Measurements from ENCODE around the gene TMEM80. TPM values are rescaled to one million over a fixed set of nuclear protein-coding genes. Genes with fewer than 3 reads are reported as not detected.
"Not testable (repeated sequence)": the region's sequence is repeated elsewhere in the genome, so short reads cannot be mapped to it uniquely, and the experiment has no call there.

TMEM80 gene
- total and polyA plus RNA-seq, 2 of the 4 experiments (the other 2 are of a cell fraction): 5.6 to 21.7 TPM

GRCh38 chr11:690244-690643 lies 5.4 kb upstream of the TMEM80 start:
- H3K27me3 ChIP-seq (ENCODE audit: control insufficient read depth, insufficient read depth, low read length); H3K4ac ChIP-seq (ENCODE audit: low read depth, low read length); H3K23ac ChIP-seq (ENCODE audit: low read depth, low read length); H2AK5ac ChIP-seq (ENCODE audit: low read depth, low read length); H2BK15ac ChIP-seq (ENCODE audit: low read depth, low read length); H3K56ac ChIP-seq (ENCODE audit: extremely low read depth, insufficient read depth, low read length); CTCF ChIA-PET; H3K27ac ChIP-seq (ENCODE audit: insufficient read depth, low read length); H3K9ac ChIP-seq (ENCODE audit: low read depth, low read length); H2AK9ac ChIP-seq (replicated peaks; ENCODE audit: low read depth, low read length, poor library complexity); ATAC-seq (ENCODE audit: low read depth); H4K8ac ChIP-seq (ENCODE audit: low read depth in 2 of 2, low read length in 2 of 2); H4K91ac ChIP-seq (ENCODE audit: insufficient read depth, low read depth, low read length); dilution Hi-C loops (cut with HindIII; ENCODE audit: low sequenced_read_pairs, unreplicated experiment); H3K14ac ChIP-seq (replicated peaks; ENCODE audit: low read depth, low read length); H3K9me3 ChIP-seq (ENCODE audit: control insufficient read depth, insufficient read depth, low read length); intact Hi-C loops (cut with micrococcal nuclease); in situ Hi-C loops (cut with MboI; ENCODE audit: low sequenced_read_pairs); POLR2A ChIA-PET (ENCODE audit: unreplicated experiment); H3K4me2 ChIP-seq (ENCODE audit: low read depth, low read length); H4K5ac ChIP-seq (ENCODE audit: low read depth, low read length); H2BK20ac ChIP-seq (ENCODE audit: low read depth, low read length); DNase-seq; BruUV-seq (replicated peaks); H3K4me3 ChIP-seq (ENCODE audit: insufficient read depth, low read depth, low read length); H2BK120ac ChIP-seq (ENCODE audit: low read depth, low read length); H2BK5ac ChIP-seq (ENCODE audit: low read depth, low read length, poor library complexity, severe bottlenecking); H3K18ac ChIP-seq (ENCODE audit: low read depth, low read length); H2AFZ ChIP-seq (replicated peaks; ENCODE audit: low read length, poor library complexity): not testable (repeated sequence)
- WGBS, 2 experiments (ENCODE audit: extremely low coverage in 2 of 2, insufficient read length in 1 of 2): 92% methylated on average over 2 of the region's 3 CpGs; no CpG with 5 or more reads in 1 of the 2 experiments
- H3K9me1 ChIP-seq (ENCODE audit: insufficient read depth, low read length): peaks cover 19% of the 10 kb centered on the region
- peaks cover 27% of the 10 kb centered on the region for H4K20me1 ChIP-seq (ENCODE audit: insufficient read depth, low read length)
- peaks cover 12% of the 10 kb centered on the region for H3K4me1 ChIP-seq (ENCODE audit: control insufficient read depth, insufficient read depth, low read length)
- H3K36me3 ChIP-seq (ENCODE audit: control insufficient read depth, insufficient read depth, low read length): peaks cover 35% of the 10 kb centered on the region
- peaks cover 17 to 57% of the 10 kb centered on the region in 2 experiments for H3K79me1 ChIP-seq (ENCODE audit: low read depth in 1 of 2, low read length in 2 of 2)
